GM23338 (cell line): Measurements from ENCODE around the gene FAM83B.

ENCODE experiments used
- EZH2 ChIP-seq: fragments of 200-600 bp; sonication (generic); IDR thresholded peaks from one replicate; pipeline ENCODE4 v1.8.0; 2017; ENCODE audit warnings: antibody characterized with exemption, mild to moderate bottlenecking, low read depth; ENCODE audit not compliant: unreplicated experiment
- POLR2AphosphoS5 ChIP-seq: IDR thresholded peaks from 2 replicates; pipeline ENCODE4 v1.6.1; 2016; ENCODE audit warnings: antibody characterized with exemption, low read depth
- STAT1 ChIP-seq: IDR thresholded peaks from one replicate; pipeline ENCODE4 v1.6.1; 2016; ENCODE audit warnings: antibody characterized with exemption; ENCODE audit not compliant: unreplicated experiment
- ZNF114 ChIP-seq: fragments of 250-450 bp; sonication (Bioruptor Pico); IDR thresholded peaks from 2 replicates; pipeline ENCODE4 v1.5.0; 2020; ENCODE audit warnings: mild to moderate bottlenecking, moderate library complexity
- TF ChIP-seq, protein P1 (sequence below), 2 experiments: fragments of 200-600 bp in 1 of 2; sonication (generic) in 1 of 2; conservative IDR thresholded peaks; 2 replicates each; pipeline versions ENCODE4 v1.5.1 to v1.6.1; 2016 to 2017; ENCODE audit warnings: antibody characterized with exemption in 2 of 2, low read depth in 2 of 2, mild to moderate bottlenecking in 2 of 2, moderate library complexity in 1 of 2
- TF ChIP-seq, protein P2 (sequence below): IDR thresholded peaks from one replicate; pipeline ENCODE4 v1.6.1; 2018; ENCODE audit warnings: antibody characterized with exemption; ENCODE audit not compliant: unreplicated experiment

DNA sequence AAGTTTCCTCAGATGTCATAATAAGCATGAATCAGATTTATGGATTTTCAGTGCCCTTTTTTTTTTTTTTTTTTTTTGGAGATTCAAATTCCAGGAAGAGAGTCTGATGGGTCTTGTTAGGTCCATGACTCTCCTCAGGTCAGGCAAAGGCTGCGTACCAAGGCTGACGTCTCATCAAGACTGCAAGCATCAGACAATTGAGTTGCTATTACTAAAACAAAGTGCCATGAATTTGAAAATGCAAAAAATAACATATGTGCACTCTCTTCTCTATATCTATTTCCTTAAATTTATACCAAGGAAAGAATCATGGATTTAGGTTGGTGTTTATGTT is 134.7 kb downstream of the FAM83B start:
- TF ChIP-seq, protein P1, sequence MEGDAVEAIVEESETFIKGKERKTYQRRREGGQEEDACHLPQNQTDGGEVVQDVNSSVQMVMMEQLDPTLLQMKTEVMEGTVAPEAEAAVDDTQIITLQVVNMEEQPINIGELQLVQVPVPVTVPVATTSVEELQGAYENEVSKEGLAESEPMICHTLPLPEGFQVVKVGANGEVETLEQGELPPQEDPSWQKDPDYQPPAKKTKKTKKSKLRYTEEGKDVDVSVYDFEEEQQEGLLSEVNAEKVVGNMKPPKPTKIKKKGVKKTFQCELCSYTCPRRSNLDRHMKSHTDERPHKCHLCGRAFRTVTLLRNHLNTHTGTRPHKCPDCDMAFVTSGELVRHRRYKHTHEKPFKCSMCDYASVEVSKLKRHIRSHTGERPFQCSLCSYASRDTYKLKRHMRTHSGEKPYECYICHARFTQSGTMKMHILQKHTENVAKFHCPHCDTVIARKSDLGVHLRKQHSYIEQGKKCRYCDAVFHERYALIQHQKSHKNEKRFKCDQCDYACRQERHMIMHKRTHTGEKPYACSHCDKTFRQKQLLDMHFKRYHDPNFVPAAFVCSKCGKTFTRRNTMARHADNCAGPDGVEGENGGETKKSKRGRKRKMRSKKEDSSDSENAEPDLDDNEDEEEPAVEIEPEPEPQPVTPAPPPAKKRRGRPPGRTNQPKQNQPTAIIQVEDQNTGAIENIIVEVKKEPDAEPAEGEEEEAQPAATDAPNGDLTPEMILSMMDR (conservative IDR thresholded peaks at IDR 0.05; ENCODE audit: low read depth in 2 of 2): no peak
- TF ChIP-seq ZNF114 (CRISPR knock-in tag) (no peak), EZH2 (no peak), POLR2AphosphoS5 (no peak), STAT1 (no peak)
- TF ChIP-seq, protein P2, sequence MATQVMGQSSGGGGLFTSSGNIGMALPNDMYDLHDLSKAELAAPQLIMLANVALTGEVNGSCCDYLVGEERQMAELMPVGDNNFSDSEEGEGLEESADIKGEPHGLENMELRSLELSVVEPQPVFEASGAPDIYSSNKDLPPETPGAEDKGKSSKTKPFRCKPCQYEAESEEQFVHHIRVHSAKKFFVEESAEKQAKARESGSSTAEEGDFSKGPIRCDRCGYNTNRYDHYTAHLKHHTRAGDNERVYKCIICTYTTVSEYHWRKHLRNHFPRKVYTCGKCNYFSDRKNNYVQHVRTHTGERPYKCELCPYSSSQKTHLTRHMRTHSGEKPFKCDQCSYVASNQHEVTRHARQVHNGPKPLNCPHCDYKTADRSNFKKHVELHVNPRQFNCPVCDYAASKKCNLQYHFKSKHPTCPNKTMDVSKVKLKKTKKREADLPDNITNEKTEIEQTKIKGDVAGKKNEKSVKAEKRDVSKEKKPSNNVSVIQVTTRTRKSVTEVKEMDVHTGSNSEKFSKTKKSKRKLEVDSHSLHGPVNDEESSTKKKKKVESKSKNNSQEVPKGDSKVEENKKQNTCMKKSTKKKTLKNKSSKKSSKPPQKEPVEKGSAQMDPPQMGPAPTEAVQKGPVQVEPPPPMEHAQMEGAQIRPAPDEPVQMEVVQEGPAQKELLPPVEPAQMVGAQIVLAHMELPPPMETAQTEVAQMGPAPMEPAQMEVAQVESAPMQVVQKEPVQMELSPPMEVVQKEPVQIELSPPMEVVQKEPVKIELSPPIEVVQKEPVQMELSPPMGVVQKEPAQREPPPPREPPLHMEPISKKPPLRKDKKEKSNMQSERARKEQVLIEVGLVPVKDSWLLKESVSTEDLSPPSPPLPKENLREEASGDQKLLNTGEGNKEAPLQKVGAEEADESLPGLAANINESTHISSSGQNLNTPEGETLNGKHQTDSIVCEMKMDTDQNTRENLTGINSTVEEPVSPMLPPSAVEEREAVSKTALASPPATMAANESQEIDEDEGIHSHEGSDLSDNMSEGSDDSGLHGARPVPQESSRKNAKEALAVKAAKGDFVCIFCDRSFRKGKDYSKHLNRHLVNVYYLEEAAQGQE: no peak
